Measurements from ENCODE around the gene TRIM62.

TRIM62 gene

DNA sequence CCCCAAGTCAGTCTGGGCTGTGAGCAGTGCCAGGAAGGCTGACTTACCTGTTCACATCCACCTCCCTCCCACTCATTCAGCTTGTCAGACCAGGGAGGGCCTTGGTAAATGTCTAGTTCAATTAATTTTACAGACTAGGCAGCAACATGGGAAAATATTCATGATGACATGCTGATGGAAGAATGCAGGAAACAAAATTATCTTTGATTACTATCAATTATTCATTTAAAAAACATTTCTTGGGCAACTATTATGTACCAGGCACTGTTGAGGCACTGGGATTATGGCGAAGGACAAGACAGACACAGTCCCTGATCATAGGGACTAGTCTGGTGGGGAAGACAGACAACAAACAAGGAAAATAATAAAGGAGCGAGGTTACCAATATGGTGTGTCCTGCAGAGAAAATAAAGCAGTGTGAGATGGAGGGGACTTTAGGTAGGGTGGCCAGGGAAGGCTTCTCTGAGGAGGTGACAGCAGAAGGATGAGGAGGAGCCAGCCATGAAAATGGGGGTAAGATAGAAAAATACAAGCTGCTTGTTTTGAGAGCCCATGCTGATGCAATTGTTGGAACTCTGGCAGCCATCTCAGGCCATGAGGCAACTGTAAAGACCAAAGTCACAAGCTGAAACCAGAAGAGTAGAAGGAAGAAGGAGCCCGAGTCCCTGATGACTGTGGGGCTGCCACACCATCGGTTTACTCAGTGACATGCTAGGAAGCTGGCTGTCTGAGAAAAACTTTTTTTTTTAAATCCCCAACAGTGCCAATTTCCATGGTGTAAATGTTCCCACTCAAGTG lies 14.0 kb downstream of the TRIM62 start:
- no peak overlapping the region for H3K4me3 ChIP-seq (ENCODE audit: low read depth in 1 of 2, low read length in 2 of 2)
- no peak overlapping the region for H3K9ac ChIP-seq (ENCODE audit: low read length)
- H3K4me1 ChIP-seq (ENCODE audit: insufficient read depth, low read length) = no peaks in the 10 kb centered on the region
- no peaks in the 10 kb centered on the region for H3K9me3 ChIP-seq (ENCODE audit: low read length)
- no peaks in the 10 kb centered on the region for H3K36me3 ChIP-seq (ENCODE audit: insufficient read depth, low read length)
- H3K27ac ChIP-seq (ENCODE audit: low read depth, low read length) = no peak overlapping the region
- no peaks in the 10 kb centered on the region for H3K27me3 ChIP-seq (ENCODE audit: control insufficient read depth in 1 of 2, insufficient read depth in 2 of 2, low read length in 2 of 2)

DNA sequence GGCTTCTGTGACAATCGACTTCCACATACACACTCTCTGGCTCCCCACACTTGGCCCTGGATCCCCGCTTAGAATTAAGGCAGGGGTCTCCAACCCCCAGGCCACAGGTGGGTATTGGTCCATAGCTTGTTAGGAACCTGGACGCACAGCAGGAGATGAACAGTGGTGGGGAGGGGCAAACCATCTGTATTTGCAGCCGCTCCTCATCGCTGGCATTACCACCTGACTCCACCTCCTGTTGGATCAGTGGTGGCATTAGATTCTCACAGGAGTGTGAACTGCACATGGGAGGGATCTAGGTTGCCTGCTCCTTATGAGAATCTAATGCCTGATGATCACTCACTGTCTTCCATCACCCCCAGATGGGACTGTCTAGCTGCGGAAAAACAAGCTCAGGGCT lies 16.0 kb downstream of the TRIM62 start:
- H3K4me1 ChIP-seq (ENCODE audit: insufficient read depth, low read length) = peaks cover 8% of the 10 kb centered on the region
- no peaks in the 10 kb centered on the region for H3K9me3 ChIP-seq (ENCODE audit: low read length)
- no peak overlapping the region for H3K9ac ChIP-seq (ENCODE audit: low read length)
- H3K36me3 ChIP-seq (ENCODE audit: insufficient read depth, low read length) = no peaks in the 10 kb centered on the region
- no peak overlapping the region for H3K4me3 ChIP-seq (ENCODE audit: low read depth in 1 of 2, low read length in 2 of 2)
- H3K27ac ChIP-seq (ENCODE audit: low read depth, low read length) = no peak overlapping the region
- H3K27me3 ChIP-seq (ENCODE audit: control insufficient read depth in 1 of 2, insufficient read depth in 2 of 2, low read length in 2 of 2) = no peaks in the 10 kb centered on the region

DNA sequence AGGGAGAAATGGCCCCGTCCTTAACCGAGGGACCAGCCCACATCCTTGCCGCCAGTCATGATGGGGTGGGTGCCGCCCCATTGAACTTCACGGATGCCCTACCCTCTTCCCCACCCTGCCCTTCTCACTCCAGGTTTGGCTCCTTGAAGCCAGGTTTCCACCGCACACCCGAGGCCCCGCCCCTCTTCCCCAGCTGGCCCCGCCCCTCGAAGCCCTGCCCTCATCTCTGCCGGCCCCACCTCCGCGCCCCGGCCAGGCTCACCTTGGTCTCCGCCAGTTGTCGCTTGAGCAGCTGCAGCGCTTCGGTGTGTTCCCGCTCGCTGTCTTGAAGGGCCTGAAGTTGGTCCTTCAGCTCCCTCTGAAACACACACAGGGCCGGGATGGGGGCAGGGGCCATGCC lies 16.6 kb downstream of the TRIM62 start:
- Histone ChIP-seq H3K9ac (ENCODE audit: low read length) (no peak overlapping the region), H3K27me3 (ENCODE audit: control insufficient read depth in 1 of 2, insufficient read depth in 2 of 2, low read length in 2 of 2) (no peaks in the 10 kb centered on the region), H3K36me3 (ENCODE audit: insufficient read depth, low read length) (no peaks in the 10 kb centered on the region), H3K27ac (ENCODE audit: low read depth, low read length) (no peak overlapping the region), H3K4me3 (ENCODE audit: low read depth in 1 of 2, low read length in 2 of 2) (no peak overlapping the region), H3K4me1 (ENCODE audit: insufficient read depth, low read length) (peaks cover 8% of the 10 kb centered on the region), H3K9me3 (ENCODE audit: low read length) (no peaks in the 10 kb centered on the region)

- H3K4me3 ChIP-seq (ENCODE audit: low read depth in 1 of 2, low read length in 2 of 2) = no peak overlapping the region
- H3K9ac ChIP-seq (ENCODE audit: low read length) = no peak overlapping the region
- H3K4me1 ChIP-seq (ENCODE audit: insufficient read depth, low read length) = peaks cover 8% of the 10 kb centered on the region
- H3K27ac ChIP-seq (ENCODE audit: low read depth, low read length) = no peak overlapping the region
- no peaks in the 10 kb centered on the region for H3K27me3 ChIP-seq (ENCODE audit: control insufficient read depth in 1 of 2, insufficient read depth in 2 of 2, low read length in 2 of 2)
- H3K36me3 ChIP-seq (ENCODE audit: insufficient read depth, low read length) = no peaks in the 10 kb centered on the region
- no peaks in the 10 kb centered on the region for H3K9me3 ChIP-seq (ENCODE audit: low read length)
Measured at GRCh38 chr1:33163621-33164519, 18.0 kb downstream of the TRIM62 start.

DNA sequence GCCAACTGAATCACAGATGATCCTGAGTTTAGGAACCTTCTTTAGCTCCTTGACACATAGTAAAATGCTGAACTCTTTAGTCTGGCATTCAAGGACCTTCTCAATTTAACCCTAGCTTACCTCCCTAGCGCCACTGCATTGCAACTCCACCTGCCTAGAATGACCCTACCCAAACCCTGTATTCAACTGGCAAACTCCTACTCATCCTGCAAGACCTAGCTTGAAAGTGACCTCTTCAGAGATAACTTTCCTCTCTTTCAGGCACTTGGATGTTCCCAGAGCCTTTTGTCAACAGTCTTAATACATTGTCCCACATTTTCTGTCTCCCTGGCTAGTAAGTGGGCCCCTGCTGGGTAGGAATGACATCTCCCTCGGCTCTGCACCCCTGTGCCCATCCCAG lies 19.7 kb downstream of the TRIM62 start:
- Histone ChIP-seq H3K36me3 (ENCODE audit: insufficient read depth, low read length) (no peaks in the 10 kb centered on the region), H3K27ac (ENCODE audit: low read depth, low read length) (no peak overlapping the region)

GRCh38 chr1:33161061-33161681 lies 20.7 kb downstream of the TRIM62 start:
- H3K9me3 ChIP-seq (ENCODE audit: low read length) = no peaks in the 10 kb centered on the region
- H3K27ac ChIP-seq (ENCODE audit: low read depth, low read length) = no peak overlapping the region
- H3K4me3 ChIP-seq (ENCODE audit: low read depth in 1 of 2, low read length in 2 of 2) = no peak overlapping the region
- no peaks in the 10 kb centered on the region for H3K27me3 ChIP-seq (ENCODE audit: control insufficient read depth in 1 of 2, insufficient read depth in 2 of 2, low read length in 2 of 2)
- no peaks in the 10 kb centered on the region for H3K36me3 ChIP-seq (ENCODE audit: insufficient read depth, low read length)
- H3K4me1 ChIP-seq (ENCODE audit: insufficient read depth, low read length) = peaks cover 8% of the 10 kb centered on the region
- no peak overlapping the region for H3K9ac ChIP-seq (ENCODE audit: low read length)

More for the DNA sequence above, 19.7 kb downstream of the TRIM62 start:
- H3K9ac ChIP-seq (ENCODE audit: low read length) = no peak overlapping the region
- no peaks in the 10 kb centered on the region for H3K27me3 ChIP-seq (ENCODE audit: control insufficient read depth in 1 of 2, insufficient read depth in 2 of 2, low read length in 2 of 2)
- H3K9me3 ChIP-seq (ENCODE audit: low read length) = no peaks in the 10 kb centered on the region
- no peak overlapping the region for H3K4me3 ChIP-seq (ENCODE audit: low read depth in 1 of 2, low read length in 2 of 2)
- peaks cover 8% of the 10 kb centered on the region for H3K4me1 ChIP-seq (ENCODE audit: insufficient read depth, low read length)

DNA sequence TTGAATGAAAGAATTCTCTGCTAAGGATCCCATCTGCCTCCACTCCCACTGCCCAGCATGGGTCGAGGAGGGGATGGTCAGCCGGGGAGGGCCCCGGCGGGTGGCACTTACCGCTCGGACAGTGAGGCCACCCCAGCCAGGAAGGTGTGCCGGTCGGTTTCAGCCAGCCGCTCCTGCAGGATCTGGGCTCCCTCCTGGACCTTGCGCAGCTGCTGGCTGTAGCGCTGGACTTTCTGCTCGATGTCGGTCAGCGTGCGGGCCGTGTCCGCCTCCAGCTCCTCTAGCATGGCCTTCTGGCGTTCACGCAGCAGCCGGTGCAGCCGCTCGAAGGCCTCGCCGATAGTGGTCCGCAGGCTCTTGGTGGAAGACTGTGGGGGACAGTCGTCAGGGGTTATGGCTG lies 22.3 kb downstream of the TRIM62 start:
- no peaks in the 10 kb centered on the region for H3K27me3 ChIP-seq (ENCODE audit: control insufficient read depth in 1 of 2, insufficient read depth in 2 of 2, low read length in 2 of 2)

DNA sequence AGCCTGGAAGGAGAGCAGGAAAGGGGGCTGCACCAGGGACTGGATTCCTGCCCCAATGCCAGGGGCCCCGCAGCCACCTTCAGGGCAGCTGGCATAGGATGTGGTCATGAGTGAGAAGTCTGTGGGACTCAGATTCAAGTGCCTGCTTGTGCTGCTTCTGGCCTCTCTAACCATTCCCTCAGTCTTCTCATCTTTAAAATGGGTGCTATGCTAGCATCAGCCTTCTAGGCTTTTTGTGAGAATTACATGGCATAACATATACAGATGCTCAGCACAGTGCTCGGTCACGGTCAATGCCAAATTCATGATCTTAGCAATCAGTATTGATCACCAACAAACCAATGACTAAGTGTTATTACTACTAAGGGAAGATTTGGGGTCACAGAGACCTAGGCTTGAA lies 23.5 kb downstream of the TRIM62 start:
- H3K9me3 ChIP-seq (ENCODE audit: low read length) = no peaks in the 10 kb centered on the region
- H3K4me1 ChIP-seq (ENCODE audit: insufficient read depth, low read length) = peaks cover 13% of the 10 kb centered on the region
- H3K27ac ChIP-seq (ENCODE audit: low read depth, low read length) = no peak overlapping the region
- no peaks in the 10 kb centered on the region for H3K36me3 ChIP-seq (ENCODE audit: insufficient read depth, low read length)
- H3K9ac ChIP-seq (ENCODE audit: low read length) = no peak overlapping the region
- no peak overlapping the region for H3K4me3 ChIP-seq (ENCODE audit: low read depth in 1 of 2, low read length in 2 of 2)
- no peaks in the 10 kb centered on the region for H3K27me3 ChIP-seq (ENCODE audit: control insufficient read depth in 1 of 2, insufficient read depth in 2 of 2, low read length in 2 of 2)

More for the DNA sequence above, 22.3 kb downstream of the TRIM62 start:
- peaks cover 8% of the 10 kb centered on the region for H3K4me1 ChIP-seq (ENCODE audit: insufficient read depth, low read length)
- H3K9me3 ChIP-seq (ENCODE audit: low read length) = no peaks in the 10 kb centered on the region
- no peak overlapping the region for H3K4me3 ChIP-seq (ENCODE audit: low read depth in 1 of 2, low read length in 2 of 2)
- no peak overlapping the region for H3K27ac ChIP-seq (ENCODE audit: low read depth, low read length)
- no peaks in the 10 kb centered on the region for H3K36me3 ChIP-seq (ENCODE audit: insufficient read depth, low read length)
- no peak overlapping the region for H3K9ac ChIP-seq (ENCODE audit: low read length)

DNA sequence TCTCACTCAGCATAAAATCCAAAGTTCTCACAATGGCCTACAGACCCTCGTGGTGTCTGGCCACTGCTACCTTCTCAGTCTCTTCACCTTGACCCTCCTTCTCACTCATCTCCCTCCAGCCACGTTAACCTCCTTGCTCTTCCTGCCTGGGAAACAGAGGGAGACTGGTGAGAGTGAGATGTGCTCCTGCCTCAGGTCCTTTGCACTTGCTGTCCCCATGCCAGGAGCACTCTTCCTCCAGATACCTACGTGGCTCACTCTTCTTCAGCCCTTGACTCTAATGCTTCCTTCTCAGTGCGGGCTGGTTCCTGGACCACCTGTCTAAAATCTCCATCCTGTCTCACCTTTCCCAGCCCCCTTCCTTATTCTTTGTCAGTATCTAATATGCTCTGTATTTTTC lies 24.7 kb downstream of the TRIM62 start:
- Histone ChIP-seq H3K27me3 (ENCODE audit: control insufficient read depth in 1 of 2, insufficient read depth in 2 of 2, low read length in 2 of 2) (no peaks in the 10 kb centered on the region), H3K9me3 (ENCODE audit: low read length) (no peaks in the 10 kb centered on the region), H3K36me3 (ENCODE audit: insufficient read depth, low read length) (no peaks in the 10 kb centered on the region), H3K27ac (ENCODE audit: low read depth, low read length) (no peak overlapping the region), H3K9ac (ENCODE audit: low read length) (no peak overlapping the region), H3K4me3 (ENCODE audit: low read depth in 1 of 2, low read length in 2 of 2) (no peak overlapping the region), H3K4me1 (ENCODE audit: insufficient read depth, low read length) (peaks cover 16% of the 10 kb centered on the region)

- Histone ChIP-seq H3K9me3 (ENCODE audit: low read length) (no peaks in the 10 kb centered on the region), H3K4me1 (ENCODE audit: insufficient read depth, low read length) (peaks cover 10% of the 10 kb centered on the region), H3K27ac (ENCODE audit: low read depth, low read length) (no peak overlapping the region), H3K27me3 (ENCODE audit: control insufficient read depth in 1 of 2, insufficient read depth in 2 of 2, low read length in 2 of 2) (no peaks in the 10 kb centered on the region), H3K36me3 (ENCODE audit: insufficient read depth, low read length) (no peaks in the 10 kb centered on the region), H3K4me3 (ENCODE audit: low read depth in 1 of 2, low read length in 2 of 2) (no peak overlapping the region), H3K9ac (ENCODE audit: low read length) (no peak overlapping the region)
Measured at GRCh38 chr1:33155877-33156538, 25.8 kb downstream of the TRIM62 start.

- H3K36me3 ChIP-seq (ENCODE audit: insufficient read depth, low read length) = no peaks in the 10 kb centered on the region
- H3K9me3 ChIP-seq (ENCODE audit: low read length) = no peaks in the 10 kb centered on the region
- H3K27ac ChIP-seq (ENCODE audit: low read depth, low read length) = no peak overlapping the region
- peaks cover 7% of the 10 kb centered on the region for H3K4me1 ChIP-seq (ENCODE audit: insufficient read depth, low read length)
- no peak overlapping the region for H3K9ac ChIP-seq (ENCODE audit: low read length)
- no peak overlapping the region for H3K4me3 ChIP-seq (ENCODE audit: low read depth in 1 of 2, low read length in 2 of 2)
- no peaks in the 10 kb centered on the region for H3K27me3 ChIP-seq (ENCODE audit: control insufficient read depth in 1 of 2, insufficient read depth in 2 of 2, low read length in 2 of 2)
Measured at GRCh38 chr1:33153650-33154049, 28.2 kb downstream of the TRIM62 start.

Measured in muscle layer of colon (tissue), 2 donors.